GM20000 (cell line): ENCODE results near the gene RTP5.

Source experiments
- DNase-seq: peaks from one replicate; pipeline ENCODE4 v3.0.0; 2012; ENCODE audit warnings: low spot score
- CTCF ChIP-seq: IDR thresholded peaks from 2 replicates; pipeline ENCODE4 v1.5.1; 2012; ENCODE audit warnings: mild to moderate bottlenecking, control low read depth; ENCODE audit errors: extremely low read depth, missing control alignments

RTP5 gene

GRCh38 chr2:241877197-241877685, 7.7 kb downstream of the RTP5 start:
- TF ChIP-seq CTCF: no peak
- no peak for DNase-seq

- peak; percentile 84 for DNase-seq
- TF ChIP-seq CTCF: peak; percentile 92
Observed at GRCh38 chr2:241877989-241878970, 8.8 kb downstream of the RTP5 start.

GRCh38 chr2:241879326-241879725, 9.8 kb downstream of the RTP5 start:
- TF ChIP-seq CTCF: no peak

DNA sequence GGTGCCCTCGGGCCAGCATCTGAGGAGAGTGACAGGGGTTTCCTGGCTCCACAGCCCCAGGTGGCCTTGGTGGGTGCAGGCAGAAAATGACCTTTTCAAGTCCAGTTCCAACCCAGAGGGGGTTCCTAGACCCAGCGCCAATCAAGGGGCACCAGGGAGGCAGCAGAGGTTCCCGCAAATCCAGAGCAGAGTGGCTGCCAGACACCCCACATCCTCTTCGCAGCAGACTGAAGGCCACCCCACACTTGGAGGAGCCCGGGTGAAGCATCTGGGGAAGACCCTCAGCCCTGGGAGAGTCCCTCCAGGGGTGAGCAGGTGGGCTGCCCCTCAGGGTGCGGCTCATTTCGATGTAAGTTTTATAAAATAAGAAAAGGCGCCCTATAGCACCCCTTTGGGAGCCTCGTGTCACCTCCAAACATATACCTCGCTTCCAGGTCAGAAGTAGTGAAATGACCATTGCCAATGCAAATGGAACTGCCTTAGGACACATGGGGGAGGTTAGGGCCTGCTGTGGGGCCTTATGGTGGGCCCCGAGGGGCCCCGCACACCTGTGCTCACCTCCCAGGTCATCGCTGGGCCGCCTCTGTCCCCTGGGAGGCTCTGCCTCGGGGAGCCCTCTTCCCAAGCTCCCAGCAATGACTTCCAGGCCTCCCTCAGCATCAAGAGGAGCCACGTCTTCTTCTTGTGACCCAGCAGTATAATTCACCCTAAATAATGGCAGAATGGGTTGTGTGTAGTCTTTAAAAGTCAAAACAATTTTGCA, 11.0 kb downstream of the RTP5 start:
- no peak for TF ChIP-seq CTCF
- no peak for DNase-seq

More at GRCh38 chr2:241879326-241879725, 9.8 kb downstream of the RTP5 start:
- DNase-seq: no peak

- TF ChIP-seq CTCF: peak; percentile 12
Observed at GRCh38 chr2:241882091-241882625, 12.6 kb downstream of the RTP5 start.

DNA sequence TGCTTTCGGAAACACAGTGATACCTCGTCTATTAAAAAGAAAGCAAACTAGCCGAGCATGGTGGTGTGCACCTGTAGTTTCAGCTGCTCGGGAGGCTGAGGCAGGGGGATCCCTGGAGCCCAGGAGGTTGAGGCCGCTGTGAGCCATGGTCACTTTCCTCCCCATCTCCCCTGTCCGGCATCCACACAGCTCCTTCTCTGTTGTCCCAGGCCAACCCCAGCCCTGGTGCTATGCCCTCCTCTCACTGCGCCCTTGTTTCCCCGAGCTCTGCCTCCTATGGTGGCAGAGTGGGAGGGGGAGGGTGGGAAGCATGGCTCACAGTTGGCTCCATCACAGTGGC, 15.4 kb downstream of the RTP5 start:
- TF ChIP-seq CTCF: no peak

More at GRCh38 chr2:241882091-241882625, 12.6 kb downstream of the RTP5 start:
- peak; percentile 89 for DNase-seq

More for the DNA sequence above, 15.4 kb downstream of the RTP5 start:
- no peak for DNase-seq
